Cardiac fibroblast (primary cell): ENCODE data around the gene LZTR1.
A peak's percentile ranks its signal among the peaks of the same experiment; 100 is the strongest.

Experiments used
- DNase-seq, 2 donors: peaks; one replicate each; pipeline versions ENCODE4 v3.0.0 to v3.0.0-alpha.2; 2010; ENCODE audit warnings: low read depth in 2 of 2
- H3K4me3 ChIP-seq, 2 donors: replicated peaks in 1 of 2; 1 replicate in 1 of 2; 2 replicates in 1 of 2; pipeline ENCODE4 v1.5.1; 2011; ENCODE audit warnings: low read depth in 2 of 2, low read length in 2 of 2, mild to moderate bottlenecking in 2 of 2, moderate library complexity in 1 of 2
- CTCF ChIP-seq: IDR thresholded peaks from one replicate; pipeline ENCODE4 v1.5.1; 2011; ENCODE audit warnings: low read depth, mild to moderate bottlenecking, low read length, inconsistent platforms

LZTR1 gene

DNA sequence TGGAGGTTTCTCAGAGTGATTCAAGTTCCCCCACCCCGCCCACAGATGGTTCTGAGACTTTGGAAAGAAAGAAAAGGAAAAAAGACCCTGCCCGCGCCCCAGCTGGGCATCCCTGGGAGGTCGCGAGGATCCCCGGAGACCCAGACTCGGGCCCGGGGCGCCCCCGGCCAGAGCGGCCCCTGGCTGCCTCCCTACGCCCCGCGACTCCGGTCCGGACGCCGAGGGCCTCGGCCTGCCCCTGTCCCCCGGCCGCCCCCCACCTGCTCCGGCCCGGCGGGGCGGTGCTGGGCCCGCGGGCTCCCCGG, 17.3 kb upstream of the LZTR1 start:
- peak overlapping the region; percentile 15 to 28 for H3K4me3 ChIP-seq
- no peak for TF ChIP-seq CTCF
- no peak for DNase-seq

- TF ChIP-seq CTCF = no peak
- peak overlapping the region in 1 of 2 donors; percentile 29 for H3K4me3 ChIP-seq
- no peak for DNase-seq
These were observed 16.8 kb upstream of the LZTR1 start for GRCh38 chr22:20965104-20965887.

DNA sequence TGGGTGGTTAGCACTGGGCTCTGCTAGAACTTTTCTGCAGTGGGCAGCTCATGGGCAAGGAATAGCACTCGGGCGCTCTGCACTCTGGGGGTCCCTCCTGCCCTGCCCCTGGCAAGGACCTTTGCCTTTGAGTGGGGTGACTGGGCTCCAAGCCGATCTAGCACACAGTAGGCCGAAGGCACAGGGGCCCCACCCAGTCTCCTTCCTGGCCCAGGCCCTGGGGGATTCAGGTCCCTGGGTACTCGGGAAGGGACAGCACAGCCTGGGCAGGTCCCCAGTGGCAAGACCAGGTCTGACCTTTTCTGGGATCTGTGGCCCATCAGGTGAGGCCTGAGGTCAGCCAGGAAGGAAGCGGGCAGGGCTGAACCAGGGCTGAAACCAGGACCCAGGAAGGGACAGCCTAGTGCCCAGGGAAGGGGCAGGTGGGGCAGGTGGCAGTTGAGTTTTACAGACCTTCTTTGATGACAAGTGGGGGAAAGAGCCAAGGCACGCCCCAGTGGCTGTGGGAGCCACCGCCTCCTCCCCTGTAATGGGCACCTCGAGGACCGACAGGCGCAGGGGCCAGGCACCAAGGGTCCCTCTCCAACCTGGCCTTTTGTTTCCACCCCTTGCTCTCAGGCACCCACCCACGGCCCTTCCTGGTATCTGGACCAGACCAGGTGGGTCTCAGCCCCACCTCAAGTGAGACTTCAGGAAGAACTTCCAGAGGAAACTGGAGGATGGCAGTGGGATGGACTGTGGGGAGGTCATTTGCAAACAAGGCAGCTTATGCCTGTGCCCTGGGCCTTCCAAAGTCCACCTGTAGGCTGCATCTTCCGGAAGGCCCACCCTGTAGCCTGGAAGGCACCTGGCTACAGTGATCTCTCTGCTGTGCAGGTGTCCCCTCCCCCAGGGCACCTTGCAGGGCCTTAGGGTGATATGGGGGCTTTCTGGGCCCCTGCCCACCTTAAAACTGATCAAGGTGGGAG, 15.9 kb upstream of the LZTR1 start:
- DNase-seq = no peak
- no peak for TF ChIP-seq CTCF
- H3K4me3 ChIP-seq = no peak overlapping the region

DNA sequence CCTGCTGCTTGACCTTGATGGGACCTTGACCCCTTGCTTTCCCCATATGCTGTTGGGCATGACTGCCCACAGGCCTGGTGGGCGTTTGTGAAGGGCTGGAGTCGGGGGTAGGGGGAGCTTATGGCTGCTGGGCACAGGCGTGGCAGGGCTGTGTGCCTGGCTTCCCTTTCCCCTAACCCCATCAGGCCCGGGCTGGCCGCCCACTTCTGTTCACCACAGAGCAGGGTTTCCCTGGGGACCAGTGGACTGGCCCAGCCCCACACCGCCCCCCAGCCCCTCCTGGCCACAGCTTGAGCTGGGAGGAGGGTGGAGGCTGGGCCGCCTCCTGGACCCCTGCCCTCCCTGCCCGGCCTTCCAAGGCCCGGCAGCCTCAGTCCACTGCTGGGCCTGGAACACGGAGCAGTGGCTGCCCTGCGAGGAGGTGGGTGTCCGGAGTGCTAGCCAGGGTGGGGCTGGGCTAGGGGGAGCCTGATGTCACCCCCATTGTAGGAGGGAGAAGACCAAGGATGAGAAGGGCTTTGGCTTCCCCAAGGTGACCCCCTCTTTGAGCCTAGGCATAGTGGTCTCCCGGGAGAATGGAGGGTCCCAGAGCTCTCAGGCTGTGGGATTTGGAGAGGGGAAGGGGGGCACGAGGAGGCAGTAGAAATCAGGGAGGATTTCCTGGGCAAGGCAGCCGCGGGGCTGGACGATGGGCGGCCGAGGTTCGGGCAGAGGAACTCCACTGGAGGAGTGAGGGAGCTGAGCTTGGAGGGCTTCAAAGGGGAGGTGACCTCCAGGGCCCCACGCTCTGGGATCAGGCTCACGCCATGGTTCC, 15.0 kb upstream of the LZTR1 start, which contains the start of gene AIFM3:
TSS of gene AIFM3 (plus strand) at position 373 of the 814 bp plus-strand sequence. CDS start 690 bp downstream, outside the sequence.
- H3K4me3 ChIP-seq = no peak within 1 kb of the TSS
- no peak for DNase-seq
- TF ChIP-seq CTCF = no peak

GRCh38 chr22:20967697-20968211, 14.3 kb upstream of the LZTR1 start:
- no peak for DNase-seq
- no peak for TF ChIP-seq CTCF
- no peak overlapping the region for H3K4me3 ChIP-seq
